Activated naive CD4-positive, alpha-beta T cell treated with anti-CD3 and anti-CD28 coated beads for 36 hours (primary cell): ENCODE measurements around the gene ZSWIM2. TPM values are rescaled to one million over a fixed set of nuclear protein-coding genes. Genes with fewer than 3 reads are reported as not detected.
"Not testable (repeated sequence)": the region's sequence is repeated elsewhere in the genome, so short reads cannot be mapped to it uniquely, and the experiment has no call there.

Experiments used
- CTCF ChIA-PET: fragments of 350-600 bp; sonication (Branson Sonifier 250); formaldehyde crosslinking; loops from one replicate; lab custom pipeline; 2021; ENCODE audit warnings: antibody characterized with exemption; lab: Charles Lee
- DNase-seq: peaks from one replicate; pipeline ENCODE4 v3.0.0-alpha.2; 2020
- H3K27ac Mint-ChIP-seq: one replicate; pipeline ENCODE4 v1.8.0; 2021; ENCODE audit warnings: mild to moderate bottlenecking, mixed read lengths
- H3K27me3 Mint-ChIP-seq: one replicate; pipeline ENCODE4 v1.8.0; 2021; ENCODE audit warnings: low read depth, mixed read lengths
- H3K36me3 Mint-ChIP-seq: one replicate; pipeline ENCODE4 v1.8.0; 2021; ENCODE audit warnings: low read depth, mixed read lengths
- H3K4me1 Mint-ChIP-seq: one replicate; pipeline ENCODE4 v1.8.0; 2021; ENCODE audit warnings: low read depth, mixed read lengths
- H3K4me3 Mint-ChIP-seq: one replicate; pipeline ENCODE4 v1.8.0; 2021; ENCODE audit warnings: mild to moderate bottlenecking, moderate library complexity, mixed read lengths
- H3K9me3 Mint-ChIP-seq: one replicate; pipeline ENCODE4 v1.8.0; 2021; ENCODE audit warnings: mixed read lengths
- intact Hi-C: fragments of 100-400 bp; cut with micrococcal nuclease; formaldehyde crosslinking; loops from one replicate; pipeline ENCODE4 v1.15.1; 2023
- total RNA-seq, 2 experiments: library from RNA; stranded (reverse); gene quantifications; one replicate each; pipeline ENCODE4 v1.2.3, GENCODE V29; 2021

Gene ZSWIM2
- total RNA-seq, 2 experiments from 2014 or later: not detected

- Mint-ChIP-seq H3K4me3 (no peak overlapping the region), H3K27me3 (no peaks in the 10 kb centered on the region), H3K4me1 (no peaks in the 10 kb centered on the region), H3K27ac (no peak overlapping the region), H3K36me3 (no peaks in the 10 kb centered on the region), H3K9me3 (no peaks in the 10 kb centered on the region)
- CTCF ChIA-PET: no interaction called here
- no peak for DNase-seq
- intact Hi-C loops: no loop called here
These were observed 26.6 kb downstream of the ZSWIM2 start for GRCh38 chr2:186822323-186822722.

DNA sequence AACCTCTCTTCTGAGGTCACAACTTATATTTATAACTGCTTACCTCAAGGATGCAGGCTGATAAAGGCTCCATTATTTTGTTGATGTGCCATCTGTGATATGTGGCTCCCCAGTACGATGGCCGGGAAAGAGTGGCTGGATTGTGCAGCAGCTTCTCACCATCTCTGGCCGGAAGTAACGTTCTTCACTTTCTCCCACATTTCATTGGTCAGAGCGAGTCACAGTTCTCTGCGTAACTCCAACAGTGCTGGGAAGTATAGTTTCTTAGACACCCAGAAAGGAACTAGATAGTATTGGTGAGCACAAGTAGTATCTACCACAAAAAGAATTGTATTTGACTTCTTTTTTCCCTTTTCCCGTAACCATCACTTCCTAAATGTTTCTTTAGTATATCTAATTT lies 28.7 kb downstream of the ZSWIM2 start:
- Mint-ChIP-seq H3K36me3 (no peaks in the 10 kb centered on the region), H3K4me3 (no peak overlapping the region), H3K27ac (no peak overlapping the region), H3K9me3 (no peaks in the 10 kb centered on the region), H3K27me3 (no peaks in the 10 kb centered on the region), H3K4me1 (no peaks in the 10 kb centered on the region)
- CTCF ChIA-PET: no interaction called here
- intact Hi-C loops: no loop called here
- no peak for DNase-seq

DNA sequence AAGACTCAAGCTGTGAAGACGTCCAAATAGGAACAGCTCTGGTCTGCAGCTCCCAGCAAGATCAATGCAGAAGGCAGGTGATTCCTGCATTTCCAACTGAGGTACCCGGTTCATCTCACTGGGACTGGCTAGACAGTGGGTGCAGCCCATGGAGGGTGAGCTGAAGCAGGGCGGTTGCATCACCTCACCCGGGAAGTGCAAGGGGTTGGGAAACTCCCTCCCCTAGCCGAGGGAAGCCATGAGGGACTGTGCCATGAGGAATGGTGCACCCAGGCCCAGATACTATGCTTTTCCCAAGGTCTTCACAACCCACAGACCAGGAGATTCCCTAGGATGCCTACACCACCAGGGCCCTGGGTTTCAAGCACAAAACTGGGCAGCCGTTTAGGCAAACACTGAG lies 37.2 kb downstream of the ZSWIM2 start:
- intact Hi-C loops, H3K36me3 Mint-ChIP-seq, H3K4me1 Mint-ChIP-seq, DNase-seq, H3K4me3 Mint-ChIP-seq, H3K27ac Mint-ChIP-seq, H3K9me3 Mint-ChIP-seq, H3K27me3 Mint-ChIP-seq, CTCF ChIA-PET: not testable (repeated sequence)

DNA sequence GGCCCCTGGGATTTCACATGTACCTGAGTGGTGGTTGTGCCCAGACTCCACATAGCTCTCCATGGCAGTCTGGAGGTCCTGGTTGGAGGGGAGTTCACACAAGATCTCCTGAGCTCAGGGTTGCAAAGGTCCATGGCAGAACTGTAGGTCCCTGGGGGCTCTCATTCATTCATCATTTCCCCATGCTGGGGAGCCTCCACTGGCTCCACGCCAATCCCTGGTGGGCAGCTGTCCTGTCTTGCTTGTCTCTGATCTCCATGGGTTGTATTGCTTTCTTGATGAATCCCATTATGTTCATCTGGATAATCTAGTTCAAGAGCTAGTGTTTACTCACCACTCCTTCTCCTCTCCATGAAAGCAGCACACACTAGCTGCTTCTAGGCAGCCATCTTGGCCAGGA lies 42.4 kb downstream of the ZSWIM2 start:
- intact Hi-C loops: no loop called here
- Mint-ChIP-seq H3K36me3 (no peaks in the 10 kb centered on the region), H3K4me1 (no peaks in the 10 kb centered on the region), H3K27ac (no peak overlapping the region), H3K9me3 (peaks cover 7% of the 10 kb centered on the region), H3K27me3 (no peaks in the 10 kb centered on the region), H3K4me3 (no peak overlapping the region)
- CTCF ChIA-PET: no interaction called here
- no peak for DNase-seq

DNA sequence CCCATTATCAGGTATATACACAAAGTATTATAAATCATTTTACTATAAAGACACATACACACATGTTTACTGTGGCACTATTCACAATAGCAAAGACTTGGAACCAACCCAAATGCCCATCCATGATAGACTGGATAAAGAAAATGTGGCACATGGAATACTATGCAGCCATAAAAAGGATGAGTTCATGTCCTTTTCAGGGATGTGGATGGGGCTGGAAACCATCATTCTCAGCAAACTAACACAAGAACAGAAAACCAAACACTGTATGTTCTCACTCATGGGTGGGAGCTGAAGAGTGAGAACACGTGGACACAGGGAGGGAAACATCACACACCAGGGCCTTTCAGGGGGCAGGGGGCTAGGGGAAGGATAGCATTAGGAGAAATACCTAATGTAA lies 50.4 kb downstream of the ZSWIM2 start:
- CTCF ChIA-PET, H3K27ac Mint-ChIP-seq, H3K4me3 Mint-ChIP-seq, H3K36me3 Mint-ChIP-seq, H3K9me3 Mint-ChIP-seq, H3K27me3 Mint-ChIP-seq, intact Hi-C loops, DNase-seq, H3K4me1 Mint-ChIP-seq: not testable (repeated sequence)

DNA sequence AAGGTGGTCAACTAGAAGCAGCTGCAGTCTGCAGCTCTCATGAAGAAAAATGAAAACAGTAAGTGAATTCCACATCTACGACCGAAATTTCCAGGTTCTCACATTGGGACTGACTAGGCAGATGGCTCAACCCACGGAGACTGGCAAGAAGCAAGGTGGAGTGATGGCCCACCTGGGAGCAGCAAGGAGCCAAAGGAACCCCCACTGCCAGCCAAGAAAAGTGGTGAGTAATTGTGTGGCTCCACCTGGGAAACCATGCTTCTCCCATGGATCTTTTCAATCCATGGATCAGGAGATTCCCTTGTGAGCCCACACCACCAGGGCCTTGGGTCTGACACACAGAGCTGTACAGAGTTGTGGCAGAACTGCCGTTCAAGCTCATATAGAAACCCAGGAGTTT lies 64.0 kb downstream of the ZSWIM2 start:
- no peaks in the 10 kb centered on the region for H3K36me3 Mint-ChIP-seq
- intact Hi-C loops: no loop called here
- no peaks in the 10 kb centered on the region for H3K27me3 Mint-ChIP-seq
- no peaks in the 10 kb centered on the region for H3K4me1 Mint-ChIP-seq
- H3K27ac Mint-ChIP-seq: no peak overlapping the region
- CTCF ChIA-PET: interaction anchor here (0.7 kb wide), 1 partner anchor 1117 kb away, joined by 3 read pairs; no protein-coding TSS in a partner anchor
- no peak overlapping the region for H3K4me3 Mint-ChIP-seq
- DNase-seq: no peak
- peaks cover 19% of the 10 kb centered on the region for H3K9me3 Mint-ChIP-seq

- intact Hi-C loops: no loop called here
- no peaks in the 10 kb centered on the region for H3K36me3 Mint-ChIP-seq
- H3K27ac Mint-ChIP-seq: no peak overlapping the region
- DNase-seq: no peak
- H3K4me3 Mint-ChIP-seq: no peak overlapping the region
- H3K9me3 Mint-ChIP-seq: peaks cover 17% of the 10 kb centered on the region
- CTCF ChIA-PET: interaction anchor here (0.7 kb wide), 1 partner anchor 1683 kb away, joined by 3 read pairs; no protein-coding TSS in a partner anchor
- no peaks in the 10 kb centered on the region for H3K4me1 Mint-ChIP-seq
- peaks cover 1% of the 10 kb centered on the region for H3K27me3 Mint-ChIP-seq
These were observed 65.7 kb downstream of the ZSWIM2 start for GRCh38 chr2:186783254-186783653.

- H3K27me3 Mint-ChIP-seq: peaks cover 4% of the 10 kb centered on the region
- H3K27ac Mint-ChIP-seq: no peak overlapping the region
- no peaks in the 10 kb centered on the region for H3K36me3 Mint-ChIP-seq
- peaks cover 19% of the 10 kb centered on the region for H3K9me3 Mint-ChIP-seq
- CTCF ChIA-PET: no interaction called here
- H3K4me3 Mint-ChIP-seq: no peak overlapping the region
- intact Hi-C loops: no loop called here
- no peaks in the 10 kb centered on the region for H3K4me1 Mint-ChIP-seq
- DNase-seq: no peak
These were observed 68.2 kb downstream of the ZSWIM2 start for GRCh38 chr2:186780701-186781316.

Other genes with a start within 250 kb of the ZSWIM2 start
- under 1 TPM; 0.14 to 0.42 TPM for gene FAM171B, start 155.1 kb downstream of the ZSWIM2 start, total RNA-seq